Measurements from ENCODE around the gene ELOVL7. TPM values are rescaled to one million over a fixed set of nuclear protein-coding genes. Genes with fewer than 3 reads are reported as not detected.

The ELOVL7 gene
- total and polyA plus RNA-seq, 2 of the 4 experiments (the other 2 are of a cell fraction): 0.18 TPM; not detected in 1

DNA sequence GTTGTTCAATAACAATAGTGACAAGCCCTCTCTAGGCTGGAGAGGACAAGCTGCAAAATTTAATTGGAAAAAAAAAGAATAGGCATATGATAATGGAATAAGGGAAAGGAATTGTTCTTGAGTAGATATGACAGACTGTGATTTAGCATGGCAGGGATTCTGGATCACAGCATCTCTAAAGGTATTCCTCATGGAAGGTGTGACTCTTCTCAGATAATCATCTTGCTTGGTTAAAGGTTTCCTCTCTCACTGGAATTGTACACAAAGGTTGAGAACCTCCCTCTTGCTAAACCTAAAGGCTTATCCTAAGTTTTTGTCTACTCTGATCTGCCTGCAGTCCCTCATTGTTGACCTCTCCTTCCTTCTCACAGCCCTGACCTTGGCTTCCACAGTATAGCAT is 31.6 kb downstream of the ELOVL7 start:
- Histone ChIP-seq H2BK15ac (ENCODE audit: low read depth, low read length) (no peak overlapping the region), H2BK20ac (ENCODE audit: low read depth, low read length) (no peak overlapping the region), H2AK9ac (replicated peaks; ENCODE audit: low read depth, low read length, poor library complexity) (no peak overlapping the region), H3K4me1 (ENCODE audit: control insufficient read depth, insufficient read depth, low read length) (no peaks in the 10 kb centered on the region), H3K56ac (ENCODE audit: extremely low read depth, insufficient read depth, low read length) (no peak overlapping the region), H3K9me3 (ENCODE audit: control insufficient read depth, insufficient read depth, low read length) (no peaks in the 10 kb centered on the region), H3K18ac (ENCODE audit: low read depth, low read length) (no peak overlapping the region), H3K27me3 (ENCODE audit: control insufficient read depth, insufficient read depth, low read length) (no peaks in the 10 kb centered on the region), H2AFZ (replicated peaks; ENCODE audit: low read length, poor library complexity) (no peak overlapping the region), H2BK120ac (ENCODE audit: low read depth, low read length) (no peak overlapping the region), H3K9ac (ENCODE audit: low read depth, low read length) (no peak overlapping the region), H2BK5ac (ENCODE audit: low read depth, low read length, poor library complexity, severe bottlenecking) (no peak overlapping the region), H3K4me2 (ENCODE audit: low read depth, low read length) (no peak overlapping the region), H4K8ac (ENCODE audit: low read depth in 2 of 2, low read length in 2 of 2) (no peak overlapping the region), H3K14ac (replicated peaks; ENCODE audit: low read depth, low read length) (no peak overlapping the region), H3K27ac (ENCODE audit: insufficient read depth, low read length) (no peak overlapping the region), H4K91ac (ENCODE audit: insufficient read depth, low read depth, low read length) (no peak overlapping the region), H3K4ac (ENCODE audit: low read depth, low read length) (no peak overlapping the region), H2AK5ac (ENCODE audit: low read depth, low read length) (no peak overlapping the region), H3K79me1 (ENCODE audit: low read depth in 1 of 2, low read length in 2 of 2) (no peaks in the 10 kb centered on the region), H4K20me1 (ENCODE audit: insufficient read depth, low read length) (no peaks in the 10 kb centered on the region), H3K36me3 (ENCODE audit: control insufficient read depth, insufficient read depth, low read length) (no peaks in the 10 kb centered on the region), H3K23ac (ENCODE audit: low read depth, low read length) (no peak overlapping the region), H3K4me3 (ENCODE audit: insufficient read depth, low read depth, low read length) (no peak overlapping the region), H4K5ac (ENCODE audit: low read depth, low read length) (no peak overlapping the region), H3K9me1 (ENCODE audit: insufficient read depth, low read length) (no peaks in the 10 kb centered on the region)
- no peak for DNase-seq
- TF ChIP-seq CEBPB (IDR thresholded peaks at IDR 0.05; ENCODE audit: low read depth, low read length): no peak
- no peak for TF ChIP-seq MAZ (IDR thresholded peaks at IDR 0.05; ENCODE audit: borderline replicate concordance, low read depth, low read length)
- no peak for TF ChIP-seq USF2 (IDR thresholded peaks at IDR 0.05; ENCODE audit: low read depth, low read length)
- TF ChIP-seq MXI1 (IDR thresholded peaks at IDR 0.05; ENCODE audit: borderline replicate concordance, low read depth, low read length): no peak
- TF ChIP-seq SMC3 (IDR thresholded peaks at IDR 0.05; ENCODE audit: low read depth, low read length): no peak
- TF ChIP-seq POLR2A (IDR thresholded peaks at IDR 0.05; ENCODE audit: low read depth, low read length): no peak
- TF ChIP-seq RCOR1 (IDR thresholded peaks at IDR 0.05; ENCODE audit: insufficient replicate concordance, low read length): no peak
- no peak for TF ChIP-seq RAD21 (IDR thresholded peaks at IDR 0.05; ENCODE audit: low read length)
- TF ChIP-seq MAFK (IDR thresholded peaks at IDR 0.05; ENCODE audit: low read depth, low read length): no peak
- no peak for TF ChIP-seq FOS (IDR thresholded peaks at IDR 0.05; ENCODE audit: low read depth, low read length)
- TF ChIP-seq, protein P1, sequence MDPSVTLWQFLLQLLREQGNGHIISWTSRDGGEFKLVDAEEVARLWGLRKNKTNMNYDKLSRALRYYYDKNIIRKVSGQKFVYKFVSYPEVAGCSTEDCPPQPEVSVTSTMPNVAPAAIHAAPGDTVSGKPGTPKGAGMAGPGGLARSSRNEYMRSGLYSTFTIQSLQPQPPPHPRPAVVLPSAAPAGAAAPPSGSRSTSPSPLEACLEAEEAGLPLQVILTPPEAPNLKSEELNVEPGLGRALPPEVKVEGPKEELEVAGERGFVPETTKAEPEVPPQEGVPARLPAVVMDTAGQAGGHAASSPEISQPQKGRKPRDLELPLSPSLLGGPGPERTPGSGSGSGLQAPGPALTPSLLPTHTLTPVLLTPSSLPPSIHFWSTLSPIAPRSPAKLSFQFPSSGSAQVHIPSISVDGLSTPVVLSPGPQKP (IDR thresholded peaks at IDR 0.05; ENCODE audit: borderline replicate concordance, low read depth, low read length): no peak
- no peak for TF ChIP-seq RFX5 (IDR thresholded peaks at IDR 0.05; ENCODE audit: low read depth, low read length)
- TF ChIP-seq NFE2L2 (IDR thresholded peaks at IDR 0.05; ENCODE audit: low read depth, low read length): no peak
- TF ChIP-seq BHLHE40 (IDR thresholded peaks at IDR 0.05; ENCODE audit: low read depth, low read length): no peak
- no peak for TF ChIP-seq CHD1 (IDR thresholded peaks at IDR 0.05; ENCODE audit: low read depth, low read length)
- TF ChIP-seq CTCF (conservative IDR thresholded peaks at IDR 0.05; ENCODE audit: low read depth, low read length): no peak
- in situ Hi-C loops (cut with MboI; ENCODE audit: low sequenced_read_pairs): no loop called here
- no TSS peak for BruUV-seq (replicated peaks)
- ChIA-PET POLR2A (ENCODE audit: unreplicated experiment) (no interaction called here), CTCF (no interaction called here)
- intact Hi-C loops (cut with micrococcal nuclease): no loop called here
- dilution Hi-C loops (cut with HindIII; ENCODE audit: low sequenced_read_pairs, unreplicated experiment): no loop called here
- ATAC-seq (ENCODE audit: low read depth): no peak

Data from IMR-90 (cell line).